Body of pancreas (tissue), 4 donors: ENCODE results near the gene GSE1. TPM values are rescaled to one million over a fixed set of nuclear protein-coding genes. Genes with fewer than 3 reads are reported as not detected.

Experiments used
- ATAC-seq: fragments of 150-250 bp; one replicate; pipeline ENCODE4 v1.9.1; 2016
- DNase-seq, 4 donors: peaks; one replicate each; pipeline ENCODE4 v3.0.0-alpha.2; 2019
- H3K27ac ChIP-seq, 4 donors: fragments of 200-600 bp; sonication (generic); 1 replicate in 3 of 4; 2 replicates in 1 of 4; pipeline versions ENCODE4 v1.5.1 to v1.6.1; 2016 to 2019; ENCODE audit warnings: mild to moderate bottlenecking in 1 of 4, mixed read lengths in 1 of 4, moderate library complexity in 1 of 4
- H3K27me3 ChIP-seq, 2 donors: fragments of 200-600 bp; sonication (generic); one replicate each; pipeline ENCODE4 v1.6.0; 2016; ENCODE audit warnings: mild to moderate bottlenecking in 1 of 2
- H3K36me3 ChIP-seq, 2 donors: fragments of 200-600 bp; sonication (generic); replicated peaks in 1 of 2; 2 replicates each; pipeline ENCODE4 v1.5.1; 2016; ENCODE audit warnings: low read depth in 2 of 2; ENCODE audit not compliant: insufficient read depth in 1 of 2
- H3K4me1 ChIP-seq: fragments of 200-600 bp; sonication (generic); one replicate; pipeline ENCODE4 v1.6.0; 2016
- H3K4me3 ChIP-seq, 2 donors: fragments of 200-600 bp; sonication (generic); 1 replicate in 1 of 2; 2 replicates in 1 of 2; pipeline ENCODE4 v1.5.1; 2016 to 2019
- H3K9me3 ChIP-seq, 3 donors: fragments of 200-600 bp; sonication (generic); 1 replicate in 2 of 3; 2 replicates in 1 of 3; pipeline ENCODE4 v1.5.1; 2016
- CTCF ChIP-seq, 7 experiments: fragments of 450-650 bp in 4 of 7; fragments of 200-600 bp in 3 of 7; sonication (generic) in 3 of 7; IDR thresholded peaks; one replicate each; pipeline ENCODE4 v1.5.1; 2016 to 2019; ENCODE audit warnings: antibody characterized with exemption in 7 of 7
- POLR2A ChIP-seq, 3 donors: fragments of 450-650 bp; IDR thresholded peaks; one replicate each; pipeline ENCODE4 v1.6.1; 2016; ENCODE audit warnings: antibody characterized with exemption in 3 of 3, mild to moderate bottlenecking in 2 of 3
- WGBS, 2 donors: methylation state at CpG; one replicate each; pipeline ENCODE4 v1.1.5; 2017; 5-methylcytosine and 5-hydroxymethylcytosine counted together
- intact Hi-C: fragments of 100-400 bp; cut with DNase I; formaldehyde crosslinking; loops from one replicate; pipeline ENCODE4 v1.15.1; 2023
- total RNA-seq, 2 donors: library from RNA; depleted of rRNA; stranded (reverse); fragments of >200 nt; gene quantifications; one replicate each; pipeline ENCODE4 v1.1.0, GENCODE V29; 2016

The GSE1 gene
- total RNA-seq, 2 donors from 2014 or later, result 76.5 to 221 TPM

- Histone ChIP-seq H3K36me3 (no peaks in the 10 kb centered on the region), H3K4me3 (no peak overlapping the region), H3K4me1 (peaks cover 9% of the 10 kb centered on the region), H3K9me3 (no peaks in the 10 kb centered on the region), H3K27ac (no peak overlapping the region), H3K27me3 (no peaks in the 10 kb centered on the region)
- TF ChIP-seq CTCF (IDR thresholded peaks at IDR 0.05), result no peak
- TF ChIP-seq POLR2A (IDR thresholded peaks at IDR 0.05), result no peak
- ATAC-seq, result no peak
- 86 to 89% methylated on average over 6 of the region's 6 CpGs for WGBS, 2 donors
- no peak for DNase-seq
- intact Hi-C loops, result no loop called here
Measured at GRCh38 chr16:85680352-85680944, 67.3 kb downstream of the GSE1 start.

DNA sequence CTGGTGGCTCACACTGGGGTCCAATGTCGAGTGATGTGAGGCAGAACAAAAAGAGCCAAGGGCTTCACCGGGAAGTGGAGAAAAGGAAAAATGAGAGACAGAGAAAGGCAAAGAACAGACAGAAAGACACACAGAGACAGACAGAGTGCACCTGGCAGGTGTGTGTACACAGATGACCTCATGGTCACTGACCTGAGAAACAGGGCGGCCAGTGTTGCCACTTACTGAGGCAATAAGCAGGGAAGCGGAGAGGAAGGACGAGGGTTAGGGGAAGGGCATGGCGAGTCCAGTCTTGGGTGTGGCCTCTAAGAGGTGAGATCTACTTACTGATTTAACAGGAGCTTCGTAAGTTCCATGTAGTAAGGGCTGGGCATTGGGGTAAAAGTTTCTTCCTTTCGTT is 68.1 kb downstream of the GSE1 start:
- no peak for TF ChIP-seq CTCF (IDR thresholded peaks at IDR 0.05)
- H3K4me1 ChIP-seq, result peaks cover 9% of the 10 kb centered on the region
- DNase-seq (no peak), ATAC-seq (no peak)
- H3K27ac ChIP-seq, result no peak overlapping the region
- H3K36me3 ChIP-seq, result no peaks in the 10 kb centered on the region
- no peak overlapping the region for H3K4me3 ChIP-seq
- intact Hi-C loops, result no loop called here
- H3K9me3 ChIP-seq, result no peaks in the 10 kb centered on the region
- no peaks in the 10 kb centered on the region for H3K27me3 ChIP-seq
- WGBS, 2 donors, result 79 to 85% methylated on average over 8 of the region's 8 CpGs

GRCh38 chr16:85682516-85682915 is 69.4 kb downstream of the GSE1 start:
- Histone ChIP-seq H3K9me3 (no peaks in the 10 kb centered on the region), H3K27me3 (no peaks in the 10 kb centered on the region), H3K4me3 (no peak overlapping the region), H3K36me3 (no peaks in the 10 kb centered on the region), H3K4me1 (peaks cover 9% of the 10 kb centered on the region), H3K27ac (no peak overlapping the region)
- ATAC-seq (no peak), DNase-seq (no peak)
- intact Hi-C loops, result no loop called here
- WGBS, 2 donors, result 59 to 75% methylated on average over 8 to 9 of the region's 9 CpGs
- no peak for TF ChIP-seq POLR2A (IDR thresholded peaks at IDR 0.05)
- no peak for TF ChIP-seq CTCF (IDR thresholded peaks at IDR 0.05)

DNA sequence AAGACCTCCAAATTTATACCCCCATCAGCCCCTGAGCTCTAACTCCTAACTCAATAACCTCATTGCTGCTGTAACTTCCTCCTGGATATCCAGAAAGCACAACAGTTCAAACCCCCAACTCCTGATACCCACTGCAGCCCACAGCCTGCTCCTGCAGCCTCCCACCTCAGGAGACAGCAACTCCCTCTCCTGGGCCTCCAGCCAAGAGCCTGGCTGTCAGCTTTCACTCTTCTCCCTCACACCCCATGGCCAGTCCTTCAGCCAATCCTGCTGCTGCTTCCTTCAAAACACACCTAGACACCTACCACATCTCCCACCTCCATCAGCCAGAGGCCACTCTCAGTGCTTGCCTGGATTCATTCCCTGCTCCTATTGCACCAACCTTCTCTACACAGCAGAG is 70.2 kb downstream of the GSE1 start:
- H3K36me3 ChIP-seq, result no peaks in the 10 kb centered on the region
- no peak overlapping the region for H3K4me3 ChIP-seq
- H3K9me3 ChIP-seq, result no peaks in the 10 kb centered on the region
- TF ChIP-seq POLR2A (IDR thresholded peaks at IDR 0.05), result no peak
- no peak for TF ChIP-seq CTCF (IDR thresholded peaks at IDR 0.05)
- intact Hi-C loops, result no loop called here
- ATAC-seq (no peak), DNase-seq (no peak)
- no peaks in the 10 kb centered on the region for H3K27me3 ChIP-seq
- H3K27ac ChIP-seq, result no peak overlapping the region
- peaks cover 9% of the 10 kb centered on the region for H3K4me1 ChIP-seq

GRCh38 chr16:85685251-85685650 is 72.1 kb downstream of the GSE1 start:
- no peaks in the 10 kb centered on the region for H3K27me3 ChIP-seq
- H3K36me3 ChIP-seq, result no peaks in the 10 kb centered on the region
- H3K4me3 ChIP-seq, result no peak overlapping the region
- no peak for TF ChIP-seq POLR2A (IDR thresholded peaks at IDR 0.05)
- no peak for TF ChIP-seq CTCF (IDR thresholded peaks at IDR 0.05)
- no peaks in the 10 kb centered on the region for H3K9me3 ChIP-seq
- intact Hi-C loops, result no loop called here
- peaks cover 18% of the 10 kb centered on the region for H3K4me1 ChIP-seq
- DNase-seq, result no peak
- ATAC-seq, result no peak
- H3K27ac ChIP-seq, result no peak overlapping the region
- WGBS, 2 donors, result 100% methylated on average over 1 to 2 of the region's 2 CpGs
